ENCODE results near the gene EFCC1. TPM values are rescaled to one million over a fixed set of nuclear protein-coding genes. Genes with fewer than 3 reads are reported as not detected.
A peak's percentile ranks its signal among the peaks of the same experiment; 100 is the strongest.

EFCC1 gene
- total and polyA plus RNA-seq, 2 of the 8 experiments (the other 6 are each of a cell fraction or from before 2014, with no cell fraction given), result 0.14 to 0.37 TPM

GRCh38 chr3:128991355-128991895, 9.7 kb upstream of the EFCC1 start:
- Histone ChIP-seq H3K4ac (replicated peaks; ENCODE audit: insufficient read length, low read depth, low read length) (no peak overlapping the region), H3K18ac (ENCODE audit: extremely low read depth, low read length) (no peak overlapping the region), H2BK5ac (ENCODE audit: low read depth, low read length) (no peak overlapping the region), H4K5ac (ENCODE audit: insufficient read length, low read depth, low read length) (no peak overlapping the region), H4K8ac (ENCODE audit: extremely low read depth, insufficient read depth, low read length) (no peak overlapping the region), H3K23me2 (ENCODE audit: low read depth, low read length) (peaks cover 8% of the 10 kb centered on the region; the same call in 1 of the 2 replicates), H3K27ac (ENCODE audit: low read depth, low read length) (no peak overlapping the region), H3K27me3 (replicated peaks in 1 of 4; ENCODE audit: control insufficient read depth in 3 of 4, extremely low read depth in 1 of 4, insufficient read depth in 3 of 4, low read length in 3 of 4) (peaks cover 0 to 19% (median 17%) of the 10 kb centered on the region in 4 experiments; a peak in 6 of 7 replicates), H3K79me2 (ENCODE audit: control insufficient read depth in 1 of 2, insufficient read depth in 2 of 2, low read length in 2 of 2) (no peaks in the 10 kb centered on the region), H3K9ac (replicated peaks in 1 of 4; ENCODE audit: extremely low read depth in 1 of 4, low read depth in 3 of 4, low read length in 3 of 4) (no peak overlapping the region), H2BK20ac (ENCODE audit: low read length) (no peak overlapping the region), H3K4me1 (replicated peaks in 1 of 4; ENCODE audit: control insufficient read depth in 3 of 4, insufficient read depth in 4 of 4, low read length in 3 of 4) (peaks cover 0 to 12% (median 6%) of the 10 kb centered on the region in 4 experiments; a peak in 6 of 7 replicates), H3K79me1 (ENCODE audit: low read depth, low read length) (no peaks in the 10 kb centered on the region), H2BK120ac (replicated peaks; ENCODE audit: low read depth, low read length) (no peak overlapping the region), H3K9me3 (ENCODE audit: insufficient read depth in 2 of 2, low read depth in 1 of 2, low read length in 1 of 2) (no peaks in the 10 kb centered on the region), H3K23ac (ENCODE audit: insufficient read length) (no peak overlapping the region), H3K14ac (ENCODE audit: insufficient read length) (no peak overlapping the region), H2AFZ (ENCODE audit: low read length) (no peak overlapping the region), H3K4me2 (ENCODE audit: insufficient read depth in 1 of 2, low read depth in 2 of 2, low read length in 2 of 2) (no peak overlapping the region), H4K20me1 (replicated peaks in 1 of 2; ENCODE audit: control insufficient read depth in 1 of 2, insufficient read depth in 2 of 2, low read length in 2 of 2) (no peaks in the 10 kb centered on the region), H2AK5ac (ENCODE audit: low read depth, low read length) (no peak overlapping the region), H2BK15ac (ENCODE audit: low read length) (no peak overlapping the region), H4K91ac (replicated peaks; ENCODE audit: insufficient read length, low read length) (no peak overlapping the region), H3K36me3 (ENCODE audit: control insufficient read depth in 2 of 4, insufficient read depth in 4 of 4, low read length in 3 of 4) (no peaks in the 10 kb centered on the region), H3K56ac (replicated peaks; ENCODE audit: insufficient read length, low read depth, low read length) (no peak overlapping the region), H2BK12ac (ENCODE audit: low read depth, low read length) (0 out of 2 replicates have a peak overlapping the region, but pooled peaks have one; percentile 9), H3K4me3 (ENCODE audit: extremely low read depth in 1 of 4, insufficient read depth in 2 of 4, low read depth in 3 of 4, low read length in 4 of 4) (no peak overlapping the region)
- FAIRE-seq (no peak), DNase-seq (ENCODE audit: low read depth in 1 of 2, low spot score in 2 of 2) (no peak)
- POLR2A ChIA-PET (ENCODE audit: partially characterized antibody), result no interaction called here
- TF ChIP-seq MAFK (IDR thresholded peaks at IDR 0.05; ENCODE audit: low read depth, low read length), result no peak
- 88% methylated on average over 18 of the region's 18 CpGs; no CpG with 5 or more reads in 1 of the 2 experiments for WGBS, 2 experiments (ENCODE audit: extremely low coverage in 1 of 2, insufficient coverage in 1 of 2, insufficient read length in 1 of 2, insufficient replicate concordance in 2 of 2, low coverage in 1 of 2, low lambda C conversion rate in 2 of 2, missing lambda C conversion rate in 1 of 2)
- CTCF ChIA-PET (ENCODE audit: partially characterized antibody), result interaction anchor here (1.2 kb wide), 1 partner anchor 20 kb away, joined by 6 read pairs; no protein-coding TSS in a partner anchor
